H1 (cell line): ENCODE results near the gene AP3D1. TPM values are rescaled to one million over a fixed set of nuclear protein-coding genes. Genes with fewer than 3 reads are reported as not detected.

Experiments used
- CTCF ChIA-PET: fragments of 300-600 bp; sonication (Branson Sonifier 250); formaldehyde crosslinking; loops from one replicate; lab custom pipeline; 2021; ENCODE audit not compliant: partially characterized antibody; lab: Charles Lee
- POLR2A ChIA-PET: fragments of 300-600 bp; sonication (Branson Sonifier 250); formaldehyde crosslinking; loops from one replicate; lab custom pipeline; 2021; ENCODE audit warnings: inconsistent platforms; ENCODE audit not compliant: partially characterized antibody; lab: Charles Lee
- DNase-seq, 2 experiments: peaks; one replicate each; pipeline versions ENCODE4 v3.0.0 to v3.0.0-alpha.2; 2010 to 2022; ENCODE audit warnings: low spot score in 2 of 2, low read depth in 1 of 2, mixed read lengths in 1 of 2
- FAIRE-seq: peaks from 2 replicates; lab custom pipeline; 2011; peaks lifted over from hg19 to GRCh38; lab: Jason Lieb, UNC
- H2AFZ ChIP-seq: 2 replicates; pipeline ENCODE4 v1.8.1; 2012; ENCODE audit warnings: low read length, inconsistent platforms
- H2AK5ac ChIP-seq: 2 replicates; pipeline ENCODE4 v1.6.1; 2013; ENCODE audit warnings: low read depth, low read length
- H2BK120ac ChIP-seq: replicated peaks from 2 replicates; pipeline ENCODE3; 2013; ENCODE audit warnings: low read depth, low read length, inconsistent platforms
- H2BK12ac ChIP-seq: 2 replicates; pipeline ENCODE4 v1.6.1; 2013; ENCODE audit warnings: low read depth, low read length
- H2BK15ac ChIP-seq: 2 replicates; pipeline ENCODE4 v1.6.1; 2013; ENCODE audit warnings: low read length
- H2BK20ac ChIP-seq: 2 replicates; pipeline ENCODE4 v1.6.1; 2013; ENCODE audit warnings: low read length
- H2BK5ac ChIP-seq: 2 replicates; pipeline ENCODE4 v1.6.1; 2013; ENCODE audit warnings: low read depth, low read length
- H3K14ac ChIP-seq: 2 replicates; pipeline ENCODE4 v1.6.1; 2013; ENCODE audit warnings: inconsistent platforms; ENCODE audit not compliant: insufficient read length
- H3K18ac ChIP-seq: 2 replicates; pipeline ENCODE4 v1.6.1; 2013; ENCODE audit warnings: low read length; ENCODE audit errors: extremely low read depth
- H3K23ac ChIP-seq: 2 replicates; pipeline ENCODE4 v1.6.1; 2013; ENCODE audit warnings: inconsistent platforms; ENCODE audit not compliant: insufficient read length
- H3K23me2 ChIP-seq: 2 replicates; pipeline ENCODE4 v1.6.1; 2013; ENCODE audit warnings: low read depth, low read length
- H3K27ac ChIP-seq: 2 replicates; pipeline ENCODE4 v1.6.1; 2011; ENCODE audit warnings: low read depth, low read length, inconsistent platforms
- H3K27me3 ChIP-seq, 4 experiments: replicated peaks in 1 of 4; 1 replicate in 1 of 4; 2 replicates in 3 of 4; pipeline versions ENCODE4 v1.6.1 to v1.8.1; 2011 to 2013; ENCODE audit warnings: low read length in 3 of 4, mild to moderate bottlenecking in 3 of 4, inconsistent platforms in 2 of 4, mixed read lengths in 2 of 4, moderate library complexity in 1 of 4; ENCODE audit not compliant: control insufficient read depth in 3 of 4, insufficient read depth in 3 of 4; ENCODE audit errors: extremely low read depth in 1 of 4
- H3K36me3 ChIP-seq, 4 experiments: 2 replicates each; pipeline versions ENCODE4 v1.6.1 to v1.8.1; 2011 to 2013; ENCODE audit warnings: mild to moderate bottlenecking in 4 of 4, low read length in 3 of 4, moderate library complexity in 2 of 4, control low read depth in 1 of 4, inconsistent platforms in 1 of 4; ENCODE audit not compliant: insufficient read depth in 4 of 4, control insufficient read depth in 2 of 4
- H3K4ac ChIP-seq: replicated peaks from 2 replicates; pipeline ENCODE3; 2013; ENCODE audit warnings: low read length, low read depth, mixed read lengths, inconsistent platforms; ENCODE audit not compliant: insufficient read length
- H3K4me1 ChIP-seq, 4 experiments: replicated peaks in 1 of 4; 1 replicate in 1 of 4; 2 replicates in 3 of 4; pipeline versions ENCODE4 v1.6.1 to v1.8.1; 2011 to 2013; ENCODE audit warnings: low read length in 3 of 4, inconsistent platforms in 2 of 4, mixed read lengths in 1 of 4; ENCODE audit not compliant: insufficient read depth in 4 of 4, control insufficient read depth in 3 of 4
- H3K4me2 ChIP-seq, 2 experiments: 2 replicates each; pipeline versions ENCODE4 v1.6.1 to v1.8.1; 2011 to 2013; ENCODE audit warnings: low read depth in 2 of 2, low read length in 2 of 2, control low read depth in 1 of 2, inconsistent platforms in 1 of 2, mild to moderate bottlenecking in 1 of 2; ENCODE audit not compliant: insufficient read depth in 1 of 2
- H3K4me3 ChIP-seq, 4 experiments: fragments of 200-600, 300-600 bp in 1 of 4; sonication (generic), shearing (Covaris generic), sonication (Bioruptor Twin) in 1 of 4; 2 replicates each; pipeline versions ENCODE4 v1.5.1 to v1.8.1; 2011 to 2016; ENCODE audit warnings: low read length in 4 of 4, low read depth in 3 of 4, control low read depth in 2 of 4, inconsistent platforms in 2 of 4, mild to moderate bottlenecking in 2 of 4, mixed read lengths in 1 of 4, moderate library complexity in 1 of 4; ENCODE audit not compliant: insufficient read depth in 2 of 4; ENCODE audit errors: extremely low read depth in 1 of 4
- H3K56ac ChIP-seq: replicated peaks from 2 replicates; pipeline ENCODE3; 2013; ENCODE audit warnings: low read depth, mild to moderate bottlenecking, mixed read lengths, low read length, inconsistent platforms; ENCODE audit not compliant: insufficient read length
- H3K79me1 ChIP-seq: 2 replicates; pipeline ENCODE4 v1.6.1; 2013; ENCODE audit warnings: low read depth, low read length, control low read depth
- H3K79me2 ChIP-seq, 2 experiments: 2 replicates each; pipeline versions ENCODE4 v1.6.1 to v1.8.1; 2012 to 2013; ENCODE audit warnings: low read length in 2 of 2, mild to moderate bottlenecking in 2 of 2, inconsistent platforms in 1 of 2; ENCODE audit not compliant: insufficient read depth in 2 of 2, control insufficient read depth in 1 of 2
- H3K9ac ChIP-seq, 4 experiments: replicated peaks in 1 of 4; 1 replicate in 1 of 4; 2 replicates in 3 of 4; pipeline versions ENCODE4 v1.6.1 to v1.8.1; 2011 to 2013; ENCODE audit warnings: low read depth in 3 of 4, low read length in 3 of 4, control low read depth in 2 of 4, mild to moderate bottlenecking in 2 of 4, moderate library complexity in 2 of 4, inconsistent platforms in 1 of 4; ENCODE audit errors: extremely low read depth in 1 of 4
- H3K9me3 ChIP-seq, 2 experiments: 2 replicates each; pipeline versions ENCODE4 v1.6.1 to v1.8.1; 2012 to 2013; ENCODE audit warnings: mild to moderate bottlenecking in 2 of 2, moderate library complexity in 2 of 2, control low read depth in 1 of 2, inconsistent platforms in 1 of 2, low read depth in 1 of 2, low read length in 1 of 2, mixed read lengths in 1 of 2; ENCODE audit not compliant: insufficient read depth in 2 of 2
- H4K20me1 ChIP-seq, 2 experiments: replicated peaks in 1 of 2; 2 replicates each; pipeline versions ENCODE3 to v1.8.1; 2011 to 2013; ENCODE audit warnings: inconsistent platforms in 2 of 2, low read length in 2 of 2, mild to moderate bottlenecking in 1 of 2; ENCODE audit not compliant: insufficient read depth in 2 of 2, control insufficient read depth in 1 of 2
- H4K5ac ChIP-seq: 2 replicates; pipeline ENCODE4 v1.6.1; 2013; ENCODE audit warnings: low read length, low read depth, mixed read lengths, inconsistent platforms; ENCODE audit not compliant: insufficient read length
- H4K8ac ChIP-seq: 2 replicates; pipeline ENCODE4 v1.8.0; 2013; ENCODE audit warnings: mild to moderate bottlenecking, moderate library complexity, low read length, inconsistent platforms; ENCODE audit not compliant: insufficient read depth; ENCODE audit errors: extremely low read depth
- H4K91ac ChIP-seq: replicated peaks from 2 replicates; pipeline ENCODE3; 2013; ENCODE audit warnings: low read length, mixed read lengths, inconsistent platforms; ENCODE audit not compliant: insufficient read length
- BCL11A ChIP-seq, 2 experiments: IDR thresholded peaks; one replicate each; pipeline ENCODE4 v1.6.1; 2011; ENCODE audit warnings: low read depth in 2 of 2, low read length in 2 of 2, mild to moderate bottlenecking in 2 of 2
- CBX5 ChIP-seq: fragments of 300-800, 300-1000 bp; sonication (generic); IDR thresholded peaks from 2 replicates; pipeline ENCODE4 v1.7.1; 2016; ENCODE audit warnings: antibody characterized with exemption, low read length, low read depth
- CREB1 ChIP-seq: IDR thresholded peaks from 2 replicates; pipeline ENCODE4 v1.6.1; 2012; ENCODE audit warnings: inconsistent platforms
- EGR1 ChIP-seq: IDR thresholded peaks from 2 replicates; pipeline ENCODE4 v1.6.1; 2011; ENCODE audit warnings: low read depth, low read length, borderline replicate concordance
- EP300 ChIP-seq, 2 experiments: IDR thresholded peaks; 1 replicate in 1 of 2; 2 replicates in 1 of 2; pipeline ENCODE4 v1.6.1; 2011 to 2012; ENCODE audit warnings: low read depth in 2 of 2, low read length in 2 of 2, mild to moderate bottlenecking in 2 of 2, borderline replicate concordance in 1 of 2, inconsistent platforms in 1 of 2, moderate library complexity in 1 of 2
- FOSL1 ChIP-seq: IDR thresholded peaks from 2 replicates; pipeline ENCODE4 v1.6.1; 2011; ENCODE audit warnings: mild to moderate bottlenecking, low read depth, low read length, moderate library complexity; ENCODE audit not compliant: insufficient read depth
- GTF2F1 ChIP-seq: IDR thresholded peaks from 2 replicates; pipeline ENCODE4 v1.6.1; 2012; ENCODE audit warnings: low read depth, low read length, improper control_type of control experiment, borderline replicate concordance
- KDM5A ChIP-seq: fragments of 200-600 bp; IDR thresholded peaks from 2 replicates; pipeline ENCODE4 v1.7.1; 2012; ENCODE audit warnings: mild to moderate bottlenecking, low read length, inconsistent platforms, mixed read lengths
- MAFK ChIP-seq: IDR thresholded peaks from 2 replicates; pipeline ENCODE4 v1.6.1; 2012; ENCODE audit warnings: low read depth, mild to moderate bottlenecking, improper control_type of control experiment, low read length
- POU5F1 ChIP-seq: IDR thresholded peaks from 2 replicates; pipeline ENCODE4 v1.6.1; 2011; ENCODE audit warnings: low read depth, mild to moderate bottlenecking, low read length, moderate library complexity
- RNF2 ChIP-seq: fragments of 200-900, 300-1000 bp; sonication (generic); IDR thresholded peaks from 2 replicates; pipeline ENCODE4 v1.7.1; 2016; ENCODE audit warnings: borderline replicate concordance, low read depth, mild to moderate bottlenecking, antibody characterized with exemption, low read length; ENCODE audit not compliant: poor library complexity, severe bottlenecking; ENCODE audit errors: missing control alignments
- SIRT6 ChIP-seq: IDR thresholded peaks from one replicate; pipeline ENCODE4 v1.7.1; 2012; ENCODE audit warnings: low read length, inconsistent platforms
- SIX5 ChIP-seq: IDR thresholded peaks from 2 replicates; pipeline ENCODE4 v1.6.1; 2011; ENCODE audit warnings: mild to moderate bottlenecking, low read depth, low read length
- WGBS, 2 experiments: shearing (Covaris generic) in 1 of 2; methylation state at CpG; one replicate each; pipeline versions ENCODE4 v1.1.6 to v1.1.7; 2013 to 2015; ENCODE audit warnings: low lambda C conversion rate in 2 of 2, mixed read lengths in 2 of 2, inconsistent platforms in 1 of 2, low coverage in 1 of 2, missing lambda C conversion rate in 1 of 2; ENCODE audit not compliant: insufficient replicate concordance in 2 of 2, insufficient coverage in 1 of 2, insufficient read length in 1 of 2; ENCODE audit errors: extremely low coverage in 1 of 2, missing lambda C conversion rate in 1 of 2; 5-methylcytosine and 5-hydroxymethylcytosine counted together
- polyA plus RNA-seq, 7 experiments: library from polyadenylated mRNA; depleted of rRNA in 3 of 7; stranded (reverse) in 5 of 7; unstranded in 2 of 7; fragments of >200 nt in 5 of 7; fragments of 200-250 nt in 2 of 7; gene quantifications; 1 replicate in 5 of 7; 2 replicates in 1 of 7; 4 replicates in 1 of 7; pipeline versions ENCODE4 v1.2.1 to v1.2.3, GENCODE V29; 2011 to 2013; ENCODE audit warnings: missing spikeins in 2 of 7, mixed read lengths in 2 of 7
- total RNA-seq: library from RNA; stranded (reverse); fragmentation: NEBNext Ultra II Directional; extraction: Animal tissue kit (Norgen Biotek cat#: 25700); gene quantifications from 2 replicates; pipeline ENCODE4 v1.2.1, GENCODE V29; 2021
- TF ChIP-seq, protein P1 (sequence below): IDR thresholded peaks from 2 replicates; pipeline ENCODE4 v1.6.1; 2012; ENCODE audit warnings: inconsistent platforms

AP3D1 gene
- total and polyA plus RNA-seq, 2 of the 8 experiments (the other 6 are each of a cell fraction or from before 2014, with no cell fraction given) = 161 to 174 TPM

DNA sequence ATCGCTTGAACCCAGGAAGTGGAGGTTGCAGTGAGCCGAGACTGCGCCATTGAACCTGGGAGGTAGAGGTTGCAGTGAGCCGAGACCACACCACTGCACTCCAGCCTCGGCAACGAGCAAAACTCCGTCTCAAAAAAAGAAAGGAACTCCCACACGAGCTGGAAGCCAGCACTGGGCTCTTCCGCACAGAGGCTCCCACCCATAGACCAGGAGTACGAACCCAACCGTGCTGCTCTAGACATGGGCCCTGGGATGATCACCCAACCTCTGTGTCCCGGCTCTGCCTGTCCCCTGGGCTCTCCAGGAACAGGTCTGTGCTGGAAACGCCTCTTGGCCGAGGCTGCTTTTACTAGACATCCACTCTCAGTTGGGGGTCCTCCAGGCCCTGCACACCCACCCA is 24.4 kb upstream of the AP3D1 start:
- Histone ChIP-seq H3K4ac (no peak overlapping the region), H3K79me1 (peaks cover 30% of the 10 kb centered on the region), H3K27me3 (no peaks in the 10 kb centered on the region), H4K91ac (no peak overlapping the region), H2BK12ac (no peak overlapping the region), H3K36me3 (peaks cover 0 to 3% (median 1%) of the 10 kb centered on the region in 4 experiments; a peak in 4 of 8 replicates), H3K4me3 (no peak overlapping the region), H2BK15ac (no peak overlapping the region), H3K56ac (no peak overlapping the region), H4K5ac (no peak overlapping the region), H2AFZ (no peak overlapping the region), H2AK5ac (no peak overlapping the region), H3K27ac (no peak overlapping the region), H2BK20ac (no peak overlapping the region), H4K20me1 (peaks cover 16 to 28% of the 10 kb centered on the region in 2 experiments), H2BK120ac (no peak overlapping the region), H3K9me3 (no peaks in the 10 kb centered on the region), H3K9ac (no peak overlapping the region), H3K18ac (no peak overlapping the region), H2BK5ac (no peak overlapping the region), H3K4me2 (no peak overlapping the region), H3K79me2 (peaks cover 18 to 91% of the 10 kb centered on the region in 2 experiments; a peak in 3 of 4 replicates), H3K23me2 (no peaks in the 10 kb centered on the region), H3K23ac (no peak overlapping the region), H3K4me1 (peaks cover 0 to 11% (median 3%) of the 10 kb centered on the region in 4 experiments; a peak in 5 of 7 replicates), H3K14ac (no peak overlapping the region), H4K8ac (no peak overlapping the region)
- CTCF ChIA-PET = interaction anchor here (0.8 to 2.2 kb wide), 2 partner anchors 11 to 15 kb away, joined by 4 to 5 read pairs; no protein-coding TSS in a partner anchor
- DNase-seq (no peak), FAIRE-seq (no peak)
- POLR2A ChIA-PET = no interaction called here
- WGBS, 2 experiments = 95% methylated on average over 14 of the region's 14 CpGs; no CpG with 5 or more reads in 1 of the 2 experiments
- no peak for TF ChIP-seq EP300 (IDR thresholded peaks at IDR 0.05; ENCODE audit: borderline replicate concordance in 1 of 2, low read depth in 2 of 2, low read length in 2 of 2)
- TF ChIP-seq POU5F1 = no peak
- TF ChIP-seq BCL11A (IDR thresholded peaks at IDR 0.05; ENCODE audit: low read depth in 2 of 2, low read length in 2 of 2) = no peak
- no peak for TF ChIP-seq CREB1
- no peak for TF ChIP-seq KDM5A
- TF ChIP-seq, protein P1, sequence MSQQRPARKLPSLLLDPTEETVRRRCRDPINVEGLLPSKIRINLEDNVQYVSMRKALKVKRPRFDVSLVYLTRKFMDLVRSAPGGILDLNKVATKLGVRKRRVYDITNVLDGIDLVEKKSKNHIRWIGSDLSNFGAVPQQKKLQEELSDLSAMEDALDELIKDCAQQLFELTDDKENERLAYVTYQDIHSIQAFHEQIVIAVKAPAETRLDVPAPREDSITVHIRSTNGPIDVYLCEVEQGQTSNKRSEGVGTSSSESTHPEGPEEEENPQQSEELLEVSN = no peak
- no peak for TF ChIP-seq SIX5
- no peak for TF ChIP-seq SIRT6
- no peak for TF ChIP-seq MAFK
- no peak for TF ChIP-seq RNF2
- TF ChIP-seq EGR1 = no peak
- no peak for TF ChIP-seq GTF2F1
- no peak for TF ChIP-seq CBX5
- no peak for TF ChIP-seq FOSL1
